OCI-LY3 (cell line): ENCODE data around the gene CAMTA1.

Source experiments
- H2AFZ ChIP-seq: fragments of 200-600, 300-600 bp; shearing (Covaris generic); 2 replicates; pipeline ENCODE4 v1.6.0; 2014; ENCODE audit warnings: antibody characterized with exemption, low read depth, low read length
- H3K27ac ChIP-seq: fragments of 200-600, 300-600 bp; sonication (generic); 2 replicates; pipeline ENCODE4 v1.5.1; 2014; ENCODE audit warnings: mild to moderate bottlenecking, low read length, moderate library complexity, mixed read lengths
- H3K27me3 ChIP-seq: fragments of 200-600, 300-600 bp; sonication (generic); 2 replicates; pipeline ENCODE4 v1.6.1; 2014; ENCODE audit warnings: low read depth, low read length, mixed read lengths
- H3K36me3 ChIP-seq: fragments of 200-600, 300-600 bp; sonication (generic); replicated peaks from 2 replicates; pipeline ENCODE3; 2014; ENCODE audit warnings: low read depth, low read length, mixed read lengths
- H3K4me1 ChIP-seq: fragments of 300-600, 200-600 bp; sonication (generic); 2 replicates; pipeline ENCODE4 v1.6.1; 2014; ENCODE audit warnings: low read length, mixed read lengths
- H3K4me2 ChIP-seq: fragments of 200-600, 300-600 bp; sonication (generic); 2 replicates; pipeline ENCODE4 v1.6.1; 2014; ENCODE audit warnings: low read length, mixed read lengths
- H3K4me3 ChIP-seq: fragments of 300-600, 200-600 bp; sonication (generic); 2 replicates; pipeline ENCODE4 v1.5.1; 2014; ENCODE audit warnings: antibody characterized with exemption, mild to moderate bottlenecking, low read length, moderate library complexity
- H3K79me2 ChIP-seq: fragments of 300-600, 200-600 bp; shearing (Covaris generic); 2 replicates; pipeline ENCODE4 v1.6.1; 2014; ENCODE audit warnings: mild to moderate bottlenecking, low read length, mixed read lengths
- H3K9ac ChIP-seq: fragments of 300-600, 200-600 bp; shearing (Covaris generic); 2 replicates; pipeline ENCODE4 v1.6.0; 2014; ENCODE audit warnings: mild to moderate bottlenecking, low read length, moderate library complexity
- H3K9me3 ChIP-seq: fragments of 200-600, 300-600 bp; shearing (Covaris generic); 2 replicates; pipeline ENCODE4 v1.6.1; 2014; ENCODE audit warnings: low read length, mixed read lengths; ENCODE audit not compliant: insufficient read depth
- H4K20me1 ChIP-seq: fragments of 200-600, 300-600 bp; sonication (generic); 2 replicates; pipeline ENCODE4 v1.6.1; 2016; ENCODE audit warnings: low read length, mixed read lengths; ENCODE audit not compliant: insufficient read depth
- CTCF ChIP-seq: fragments of 200-600, 300-600 bp; sonication (generic); IDR thresholded peaks from 2 replicates; pipeline ENCODE4 v1.5.1; 2014; ENCODE audit warnings: antibody characterized with exemption, low read length, low read depth
- EZH2phosphoT487 ChIP-seq: fragments of 200-600 bp; shearing (Covaris generic); IDR thresholded peaks from 2 replicates; pipeline ENCODE4 v1.6.1; 2018; ENCODE audit warnings: antibody characterized with exemption, mixed run types, low read depth

CAMTA1 gene

DNA sequence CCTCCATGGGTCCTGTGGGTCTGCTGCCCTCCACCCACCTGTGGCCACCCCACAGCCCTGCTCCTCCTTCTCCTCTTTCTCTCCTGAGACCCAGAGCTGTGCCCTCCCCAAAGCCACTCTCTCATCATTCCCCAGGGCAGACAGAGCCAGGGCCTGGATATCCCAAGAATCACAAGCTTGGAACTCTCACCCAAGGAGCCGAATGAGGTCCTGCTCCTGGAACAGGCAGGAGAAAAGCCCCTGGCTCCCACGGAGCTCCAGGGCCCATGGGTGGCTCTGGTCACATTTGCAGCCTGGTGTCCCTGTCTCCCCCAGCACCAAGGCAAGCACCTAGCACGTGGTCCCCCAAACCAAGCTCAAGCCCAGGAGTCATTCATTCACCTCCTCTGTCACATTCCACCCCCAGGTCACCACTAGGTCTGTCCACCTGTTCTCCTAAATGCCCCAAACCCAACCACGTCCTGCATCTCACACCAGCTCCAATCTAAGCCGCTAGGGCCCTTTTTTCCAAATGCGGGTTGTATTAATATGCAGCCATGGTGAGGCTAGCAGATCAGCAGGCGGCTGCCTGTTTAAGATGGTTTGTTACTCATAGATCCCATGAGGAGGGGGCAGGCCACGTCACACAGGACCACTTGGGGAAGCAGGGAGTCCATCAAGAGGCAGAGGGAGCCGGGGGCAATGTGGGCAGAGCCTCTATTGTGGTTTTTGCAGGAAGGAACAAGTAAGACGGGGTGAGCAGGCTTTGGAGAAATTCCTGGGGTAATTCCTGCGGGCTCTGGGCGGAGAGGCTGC lies 770.3 kb downstream of the CAMTA1 start:
- H3K36me3 ChIP-seq, result no peaks in the 10 kb centered on the region
- H3K27ac ChIP-seq, result no peak overlapping the region
- no peaks in the 10 kb centered on the region for H3K27me3 ChIP-seq
- no peak overlapping the region for H3K4me2 ChIP-seq
- TF ChIP-seq EZH2phosphoT487, result no peak
- TF ChIP-seq CTCF, result no peak
- no peaks in the 10 kb centered on the region for H3K9me3 ChIP-seq
- no peak overlapping the region for H2AFZ ChIP-seq
- H3K9ac ChIP-seq, result no peak overlapping the region
- H3K79me2 ChIP-seq, result no peaks in the 10 kb centered on the region
- no peaks in the 10 kb centered on the region for H4K20me1 ChIP-seq
- H3K4me3 ChIP-seq, result no peak overlapping the region
- H3K4me1 ChIP-seq, result no peaks in the 10 kb centered on the region

GRCh38 chr1:7557301-7557891 lies 772.1 kb downstream of the CAMTA1 start:
- Histone ChIP-seq H3K36me3 (no peaks in the 10 kb centered on the region), H3K9ac (no peak overlapping the region), H4K20me1 (no peaks in the 10 kb centered on the region), H3K79me2 (no peaks in the 10 kb centered on the region), H3K4me2 (no peak overlapping the region), H3K4me1 (no peaks in the 10 kb centered on the region), H3K4me3 (no peak overlapping the region), H3K9me3 (no peaks in the 10 kb centered on the region), H3K27me3 (no peaks in the 10 kb centered on the region), H3K27ac (no peak overlapping the region), H2AFZ (no peak overlapping the region)
- TF ChIP-seq EZH2phosphoT487, result no peak
- no peak for TF ChIP-seq CTCF

GRCh38 chr1:7558041-7558461 lies 772.8 kb downstream of the CAMTA1 start:
- no peak overlapping the region for H3K4me2 ChIP-seq
- H3K36me3 ChIP-seq, result no peaks in the 10 kb centered on the region
- H3K9ac ChIP-seq, result no peak overlapping the region
- no peak overlapping the region for H3K27ac ChIP-seq
- H3K9me3 ChIP-seq, result no peaks in the 10 kb centered on the region
- no peak overlapping the region for H2AFZ ChIP-seq
- no peaks in the 10 kb centered on the region for H3K4me1 ChIP-seq
- H3K79me2 ChIP-seq, result no peaks in the 10 kb centered on the region
- no peak for TF ChIP-seq EZH2phosphoT487
- TF ChIP-seq CTCF, result no peak
- H4K20me1 ChIP-seq, result no peaks in the 10 kb centered on the region
- H3K4me3 ChIP-seq, result no peak overlapping the region
- H3K27me3 ChIP-seq, result no peaks in the 10 kb centered on the region

- no peaks in the 10 kb centered on the region for H3K4me1 ChIP-seq
Observed at GRCh38 chr1:7558481-7558880, 773.2 kb downstream of the CAMTA1 start.

More at GRCh38 chr1:7558481-7558880, 773.2 kb downstream of the CAMTA1 start:
- no peaks in the 10 kb centered on the region for H3K9me3 ChIP-seq
- H4K20me1 ChIP-seq, result no peaks in the 10 kb centered on the region
- TF ChIP-seq EZH2phosphoT487 (no peak), CTCF (no peak)
- H3K4me3 ChIP-seq, result no peak overlapping the region
- H3K9ac ChIP-seq, result no peak overlapping the region
- no peaks in the 10 kb centered on the region for H3K36me3 ChIP-seq
- H3K79me2 ChIP-seq, result no peaks in the 10 kb centered on the region
- H2AFZ ChIP-seq, result no peak overlapping the region
- H3K4me2 ChIP-seq, result no peak overlapping the region
- H3K27ac ChIP-seq, result no peak overlapping the region
- H3K27me3 ChIP-seq, result no peaks in the 10 kb centered on the region
